Endothelial cell of umbilical vein (primary cell): ENCODE results near the gene MALRD1. TPM values are rescaled to one million over a fixed set of nuclear protein-coding genes. Genes with fewer than 3 reads are reported as not detected.

Source experiments
- BruUV-seq: library from RNA; stranded (reverse); fragments of 400-500 nt; replicated peaks from 2 replicates; lab custom pipeline; 2021; lab: Mats Ljungman, UMichigan
- CTCF ChIA-PET: fragments of 300-600, 350-600 bp; sonication (Branson Sonifier 250); formaldehyde crosslinking; loops from one replicate; lab custom pipeline; 2021; ENCODE audit warnings: antibody characterized with exemption, inconsistent platforms; lab: Charles Lee
- POLR2A ChIA-PET: fragments of 300-600, 350-600 bp; sonication (Branson Sonifier 250); formaldehyde crosslinking; loops from one replicate; lab custom pipeline; 2021; ENCODE audit warnings: antibody characterized with exemption, inconsistent platforms; lab: Charles Lee
- DNase-seq: peaks from one replicate; pipeline ENCODE4 v3.0.0-alpha.2; 2011; ENCODE audit warnings: low read depth, low spot score
- FAIRE-seq: peaks from 2 replicates; lab custom pipeline; 2011; peaks lifted over from hg19 to GRCh38; lab: Jason Lieb, UNC
- H2AFZ ChIP-seq: 2 replicates; pipeline ENCODE4 v1.6.0; 2012; ENCODE audit warnings: low read depth, low read length, control low read depth, inconsistent platforms
- H3K27ac ChIP-seq: 2 replicates; pipeline ENCODE4 v1.5.1; 2011; ENCODE audit warnings: low read depth, mild to moderate bottlenecking, control low read depth, low read length, moderate library complexity; ENCODE audit not compliant: insufficient read depth
- H3K27me3 ChIP-seq, 2 experiments: 2 replicates each; pipeline versions ENCODE4 v1.6.0 to v1.6.1; 2011; ENCODE audit warnings: low read length in 2 of 2, mixed read lengths in 1 of 2; ENCODE audit not compliant: control insufficient read depth in 2 of 2, insufficient read depth in 2 of 2
- H3K36me3 ChIP-seq, 2 experiments: 2 replicates in 1 of 2; 3 replicates in 1 of 2; pipeline ENCODE4 v1.5.1; 2011; ENCODE audit warnings: low read length in 2 of 2, mild to moderate bottlenecking in 1 of 2, moderate library complexity in 1 of 2; ENCODE audit not compliant: control insufficient read depth in 2 of 2, insufficient read depth in 2 of 2; ENCODE audit errors: extremely low read depth in 1 of 2
- H3K4me1 ChIP-seq: 3 replicates; pipeline ENCODE4 v1.5.1; 2011; ENCODE audit warnings: mild to moderate bottlenecking, low read length; ENCODE audit not compliant: control insufficient read depth, insufficient read depth; ENCODE audit errors: extremely low read depth
- H3K4me2 ChIP-seq: 2 replicates; pipeline ENCODE4 v1.6.1; 2011; ENCODE audit warnings: low read length, control low read depth, mixed read lengths; ENCODE audit not compliant: insufficient read depth
- H3K4me3 ChIP-seq, 3 experiments: fragments of 200-600 bp in 1 of 3; sonication (generic), shearing (Covaris generic) in 1 of 3; replicated peaks in 1 of 3; 2 replicates each; pipeline ENCODE4 v1.5.1; 2011 to 2016; ENCODE audit warnings: control low read depth in 3 of 3, low read length in 3 of 3, mild to moderate bottlenecking in 2 of 3, inconsistent platforms in 1 of 3, low read depth in 1 of 3, moderate library complexity in 1 of 3; ENCODE audit not compliant: insufficient read depth in 1 of 3
- H3K79me2 ChIP-seq: 2 replicates; pipeline ENCODE4 v1.6.0; 2012; ENCODE audit warnings: low read length, inconsistent platforms; ENCODE audit not compliant: control insufficient read depth, insufficient read depth
- H3K9ac ChIP-seq: replicated peaks from 2 replicates; pipeline ENCODE3; 2011; ENCODE audit warnings: low read length, control low read depth; ENCODE audit not compliant: insufficient read depth; ENCODE audit errors: extremely low read depth
- H3K9me1 ChIP-seq: replicated peaks from 3 replicates; pipeline ENCODE4 v1.6.0; 2011; ENCODE audit warnings: mild to moderate bottlenecking, low read length; ENCODE audit not compliant: control insufficient read depth, insufficient read depth; ENCODE audit errors: extremely low read depth
- H3K9me3 ChIP-seq: replicated peaks from 2 replicates; pipeline ENCODE4 v1.5.1; 2012; ENCODE audit warnings: low read length, inconsistent platforms; ENCODE audit not compliant: control insufficient read depth, insufficient read depth
- H4K20me1 ChIP-seq: replicated peaks from 2 replicates; pipeline ENCODE3; 2011; ENCODE audit warnings: mild to moderate bottlenecking, low read length; ENCODE audit not compliant: control insufficient read depth, insufficient read depth; ENCODE audit errors: extremely low read depth
- CTCF ChIP-seq, 2 donors: IDR thresholded peaks; 1 replicate in 1 of 2; 2 replicates in 1 of 2; pipeline ENCODE4 v1.5.1; 2011; ENCODE audit warnings: low read length in 2 of 2, mild to moderate bottlenecking in 2 of 2, moderate library complexity in 2 of 2, control low read depth in 1 of 2, inconsistent platforms in 1 of 2, low read depth in 1 of 2; ENCODE audit not compliant: insufficient read depth in 1 of 2; ENCODE audit errors: extremely low read depth in 1 of 2
- EZH2 ChIP-seq: IDR thresholded peaks from 2 replicates; pipeline ENCODE4 v1.6.1; 2012; ENCODE audit warnings: borderline replicate concordance, low read depth, mild to moderate bottlenecking, moderate library complexity, low read length, inconsistent platforms; ENCODE audit not compliant: severe bottlenecking
- FOS ChIP-seq: IDR thresholded peaks from 2 replicates; pipeline ENCODE4 v1.6.1; 2011; ENCODE audit warnings: mild to moderate bottlenecking, low read length, moderate library complexity, borderline replicate concordance; ENCODE audit not compliant: insufficient read depth
- GATA2 ChIP-seq: IDR thresholded peaks from 2 replicates; pipeline ENCODE4 v1.7.0; 2011; ENCODE audit warnings: low read depth, mild to moderate bottlenecking, moderate library complexity, mixed read lengths, low read length; ENCODE audit not compliant: insufficient read length, insufficient read depth
- JUN ChIP-seq: IDR thresholded peaks from 2 replicates; pipeline ENCODE4 v1.6.1; 2011; ENCODE audit warnings: borderline replicate concordance, low read depth; ENCODE audit not compliant: insufficient read length, insufficient read depth
- MAX ChIP-seq: IDR thresholded peaks from 2 replicates; pipeline ENCODE4 v1.6.1; 2011; ENCODE audit not compliant: insufficient read depth, insufficient read length
- MYC ChIP-seq: IDR thresholded peaks from one replicate; pipeline ENCODE4 v1.6.1; 2011; ENCODE audit warnings: mild to moderate bottlenecking, low read depth, low read length
- POLR2A ChIP-seq: IDR thresholded peaks from 2 replicates; pipeline ENCODE4 v1.6.1; 2012; ENCODE audit warnings: low read depth, mild to moderate bottlenecking, control low read depth, low read length
- POLR2AphosphoS5 ChIP-seq: IDR thresholded peaks from 2 replicates; pipeline ENCODE4 v1.6.1; 2012; ENCODE audit warnings: low read depth, mild to moderate bottlenecking, control low read depth, low read length, moderate library complexity; ENCODE audit not compliant: insufficient read depth
- dilution Hi-C: fragments of 300-500 bp; cut with MboI; formaldehyde crosslinking; loops from one replicate; pipeline ENCODE4 v1.15.0; 2019; ENCODE audit warnings: low sequenced_read_pairs; ENCODE audit not compliant: extremely low pct_ligation_motif_present
- intact Hi-C: fragments of 100-400 bp; cut with micrococcal nuclease; formaldehyde crosslinking; loops from one replicate; pipeline ENCODE4 v1.10.0; 2022
- polyA plus RNA-seq, 4 experiments: library from polyadenylated mRNA; depleted of rRNA in 3 of 4; stranded (reverse) in 3 of 4; unstranded in 1 of 4; fragments of >200 nt; gene quantifications; 2 replicates each; pipeline versions ENCODE4 v1.2.1 to v1.2.3, GENCODE V29; 2011 to 2012; ENCODE audit warnings: missing spikeins in 1 of 4
- total RNA-seq: library from RNA; stranded (reverse); gene quantifications from 2 replicates; pipeline ENCODE4 v1.2.3, GENCODE V29; 2021

MALRD1 gene
- total and polyA plus RNA-seq, 2 donors (not counting 3 experiments of a cell fraction or from before 2014, with no cell fraction given), result not detected

- Histone ChIP-seq H3K4me1 (no peaks in the 10 kb centered on the region), H3K36me3 (no peaks in the 10 kb centered on the region), H3K4me2 (no peak overlapping the region), H3K9ac (no peak overlapping the region), H2AFZ (no peak overlapping the region), H3K4me3 (no peak overlapping the region), H3K9me3 (peaks cover 2% of the 10 kb centered on the region), H3K79me2 (no peaks in the 10 kb centered on the region), H3K27ac (no peak overlapping the region), H3K27me3 (no peaks in the 10 kb centered on the region), H3K9me1 (no peaks in the 10 kb centered on the region), H4K20me1 (no peaks in the 10 kb centered on the region)
- ChIA-PET CTCF (no interaction called here), POLR2A (no interaction called here)
- intact Hi-C loops (no loop called here), dilution Hi-C loops (no loop called here)
- BruUV-seq, result no TSS peak
- no peak for FAIRE-seq
- no peak for DNase-seq
- TF ChIP-seq CTCF (IDR thresholded peaks at IDR 0.05; ENCODE audit: extremely low read depth in 1 of 2, insufficient read depth in 1 of 2, low read depth in 1 of 2, low read length in 2 of 2) (no peak), POLR2AphosphoS5 (no peak), FOS (no peak), JUN (no peak), MAX (no peak), GATA2 (no peak), EZH2 (no peak), MYC (no peak), POLR2A (no peak)
Observed at GRCh38 chr10:19347621-19348020, 299.0 kb downstream of the MALRD1 start.
